ENCODE data around the gene ACTL6B. TPM values are rescaled to one million over a fixed set of nuclear protein-coding genes. Genes with fewer than 3 reads are reported as not detected.

The ACTL6B gene
- total and polyA plus RNA-seq, 9 of the 15 experiments (the other 6 are each of a cell fraction or from before 2014, with no cell fraction given), result not detected

- TF ChIP-seq BRD4 (IDR thresholded peaks at IDR 0.05) (no peak), SRSF7 (optimal IDR thresholded peaks at IDR 0.05; ENCODE audit: low read depth, low read length) (no peak), HMG20A (CRISPR knock-in tag; conservative IDR thresholded peaks at IDR 0.05) (no peak), RERE (CRISPR knock-in tag; IDR thresholded peaks at IDR 0.05; ENCODE audit: borderline replicate concordance) (no peak), NCOA4 (IDR thresholded peaks at IDR 0.05; ENCODE audit: partially characterized antibody) (no peak), UBTF (IDR thresholded peaks at IDR 0.05; ENCODE audit: borderline replicate concordance in 1 of 2, low read depth in 2 of 2, low read length in 2 of 2) (peak; percentile 70 to 90; a peak in 3 of 4 replicates), GABPB2 (CRISPR knock-in tag; conservative IDR thresholded peaks at IDR 0.05) (no peak), AFF4 (CRISPR knock-in tag; IDR thresholded peaks at IDR 0.05) (no peak), SPI1 (IDR thresholded peaks at IDR 0.05; ENCODE audit: borderline replicate concordance, low read depth, low read length) (peak; percentile 73; the same call in 1 of the 2 replicates), ZNF584 (CRISPR knock-in tag; IDR thresholded peaks at IDR 0.05; ENCODE audit: low read depth) (no peak), ZNF398 (CRISPR knock-in tag; IDR thresholded peaks at IDR 0.05) (no peak), LCOR (CRISPR knock-in tag; IDR thresholded peaks at IDR 0.05) (peak; percentile 63; the same call in 1 of the 2 replicates)
Observed at GRCh38 chr7:100604028-100604975, 51.9 kb downstream of the ACTL6B start (continued).

All from K562 (cell line).